ENCODE results near the gene HBG2. TPM values are rescaled to one million over a fixed set of nuclear protein-coding genes. Genes with fewer than 3 reads are reported as not detected.

The HBG2 gene
- total and polyA plus RNA-seq, 2 of the 8 experiments (the other 6 are each of a cell fraction or from before 2014, with no cell fraction given): 0.23 TPM; not detected in 1

DNA sequence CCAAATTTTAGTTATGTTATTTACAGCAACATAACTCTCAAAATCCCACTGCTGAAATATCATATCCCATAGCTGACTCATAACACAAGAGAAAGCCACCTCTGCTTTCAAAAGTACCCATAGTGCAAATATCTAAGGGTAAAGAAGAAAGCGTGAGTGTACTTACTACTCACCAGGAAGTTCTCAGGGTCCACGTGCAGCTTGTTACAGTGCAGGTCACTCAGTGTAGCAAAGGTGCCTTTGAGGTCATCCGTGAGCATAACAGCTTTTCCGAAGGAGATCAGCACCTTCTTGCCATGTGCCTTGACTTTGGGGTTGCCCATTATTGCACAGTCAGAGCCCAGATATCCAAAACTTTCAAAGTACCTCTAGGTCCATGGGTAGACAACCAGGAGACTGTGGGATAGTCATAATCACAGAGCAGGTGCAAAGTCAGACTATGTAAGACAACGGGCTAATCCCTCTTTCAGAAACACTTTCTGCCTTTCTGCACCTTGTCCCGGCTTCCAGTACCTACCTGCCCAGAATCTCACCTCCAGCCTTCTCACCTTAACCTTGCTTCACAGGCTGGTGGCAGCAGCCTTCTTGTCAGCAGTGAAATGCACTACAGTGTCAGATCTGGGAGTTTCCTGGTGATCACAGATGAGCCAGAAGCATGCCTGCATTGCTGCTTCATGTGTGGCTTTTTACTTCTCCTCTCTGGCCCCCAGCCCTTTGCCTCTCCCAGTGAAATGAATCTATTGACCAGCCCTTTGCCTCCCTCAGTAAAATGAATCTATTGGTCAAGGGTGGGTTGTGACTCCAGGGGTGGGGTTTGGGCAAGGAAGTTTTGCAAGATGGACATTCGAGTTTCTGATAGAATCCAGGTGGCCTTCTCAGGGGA, 11.4 kb downstream of the HBG2 start:
- TF ChIP-seq PHF8 (conservative IDR thresholded peaks at IDR 0.05; ENCODE audit: low read depth, low read length) (no peak), NRF1 (IDR thresholded peaks at IDR 0.05; ENCODE audit: low read depth, low read length) (no peak), JUND (IDR thresholded peaks at IDR 0.05; ENCODE audit: low read length) (no peak)
- H2AK5ac ChIP-seq (ENCODE audit: low read depth, low read length): no peak overlapping the region
- H2BK20ac ChIP-seq (ENCODE audit: low read length): no peak overlapping the region
- no peak overlapping the region for H3K18ac ChIP-seq (ENCODE audit: extremely low read depth, low read length)
- H3K23ac ChIP-seq (ENCODE audit: insufficient read length): no peak overlapping the region
- DNase-seq (ENCODE audit: low read depth in 1 of 2, low spot score in 2 of 2): no peak
- H2BK120ac ChIP-seq (replicated peaks; ENCODE audit: low read depth, low read length): no peak overlapping the region
- no peak overlapping the region for H4K91ac ChIP-seq (replicated peaks; ENCODE audit: insufficient read length, low read length)
- no peak overlapping the region for H3K14ac ChIP-seq (ENCODE audit: insufficient read length)
- H3K36me3 ChIP-seq (ENCODE audit: control insufficient read depth in 2 of 4, insufficient read depth in 4 of 4, low read length in 3 of 4): no peaks in the 10 kb centered on the region
- no peak overlapping the region for H3K4ac ChIP-seq (replicated peaks; ENCODE audit: insufficient read length, low read depth, low read length)
- no peaks in the 10 kb centered on the region for H3K27me3 ChIP-seq (replicated peaks in 1 of 4; ENCODE audit: control insufficient read depth in 3 of 4, extremely low read depth in 1 of 4, insufficient read depth in 3 of 4, low read length in 3 of 4)
- H3K4me2 ChIP-seq (ENCODE audit: insufficient read depth in 1 of 2, low read depth in 2 of 2, low read length in 2 of 2): no peak overlapping the region
- no peaks in the 10 kb centered on the region for H3K79me1 ChIP-seq (ENCODE audit: low read depth, low read length)
- H3K79me2 ChIP-seq (ENCODE audit: control insufficient read depth in 1 of 2, insufficient read depth in 2 of 2, low read length in 2 of 2): no peaks in the 10 kb centered on the region
- FAIRE-seq: no peak
- 90% methylated on average over 7 of the region's 7 CpGs; no CpG with 5 or more reads in 1 of the 2 experiments for WGBS, 2 experiments (ENCODE audit: extremely low coverage in 1 of 2, insufficient coverage in 1 of 2, insufficient read length in 1 of 2, insufficient replicate concordance in 2 of 2, low coverage in 1 of 2, low lambda C conversion rate in 2 of 2, missing lambda C conversion rate in 1 of 2)
- H4K8ac ChIP-seq (ENCODE audit: extremely low read depth, insufficient read depth, low read length): no peak overlapping the region
- no peak overlapping the region for H4K5ac ChIP-seq (ENCODE audit: insufficient read length, low read depth, low read length)
- H2AFZ ChIP-seq (ENCODE audit: low read length): no peak overlapping the region
- H3K23me2 ChIP-seq (ENCODE audit: low read depth, low read length): no peaks in the 10 kb centered on the region
- ChIA-PET POLR2A (ENCODE audit: partially characterized antibody) (no interaction called here), CTCF (ENCODE audit: partially characterized antibody) (interaction anchor here (1.4 to 1.8 kb wide), 2 partner anchors 55 to 139 kb away, joined by 3 to 4 read pairs; no protein-coding TSS in a partner anchor)
- H2BK12ac ChIP-seq (ENCODE audit: low read depth, low read length): no peak overlapping the region
- H3K9ac ChIP-seq (replicated peaks in 1 of 4; ENCODE audit: extremely low read depth in 1 of 4, low read depth in 3 of 4, low read length in 3 of 4): no peak overlapping the region
- no peaks in the 10 kb centered on the region for H3K9me3 ChIP-seq (ENCODE audit: insufficient read depth in 2 of 2, low read depth in 1 of 2, low read length in 1 of 2)
- H3K4me1 ChIP-seq (replicated peaks in 1 of 4; ENCODE audit: control insufficient read depth in 3 of 4, insufficient read depth in 4 of 4, low read length in 3 of 4): no peaks in the 10 kb centered on the region
- no peak overlapping the region for H3K56ac ChIP-seq (replicated peaks; ENCODE audit: insufficient read length, low read depth, low read length)
- no peak overlapping the region for H2BK5ac ChIP-seq (ENCODE audit: low read depth, low read length)
- no peak overlapping the region for H2BK15ac ChIP-seq (ENCODE audit: low read length)
- H3K4me3 ChIP-seq (ENCODE audit: extremely low read depth in 1 of 4, insufficient read depth in 2 of 4, low read depth in 3 of 4, low read length in 4 of 4): no peak overlapping the region
- H4K20me1 ChIP-seq (replicated peaks in 1 of 2; ENCODE audit: control insufficient read depth in 1 of 2, insufficient read depth in 2 of 2, low read length in 2 of 2): no peaks in the 10 kb centered on the region
- no peak overlapping the region for H3K27ac ChIP-seq (ENCODE audit: low read depth, low read length)
